Measurements from ENCODE around the gene SLC16A5.
"Not testable (repeated sequence)": the region's sequence is repeated elsewhere in the genome, so short reads cannot be mapped to it uniquely, and the experiment has no call there.

Gene SLC16A5

DNA sequence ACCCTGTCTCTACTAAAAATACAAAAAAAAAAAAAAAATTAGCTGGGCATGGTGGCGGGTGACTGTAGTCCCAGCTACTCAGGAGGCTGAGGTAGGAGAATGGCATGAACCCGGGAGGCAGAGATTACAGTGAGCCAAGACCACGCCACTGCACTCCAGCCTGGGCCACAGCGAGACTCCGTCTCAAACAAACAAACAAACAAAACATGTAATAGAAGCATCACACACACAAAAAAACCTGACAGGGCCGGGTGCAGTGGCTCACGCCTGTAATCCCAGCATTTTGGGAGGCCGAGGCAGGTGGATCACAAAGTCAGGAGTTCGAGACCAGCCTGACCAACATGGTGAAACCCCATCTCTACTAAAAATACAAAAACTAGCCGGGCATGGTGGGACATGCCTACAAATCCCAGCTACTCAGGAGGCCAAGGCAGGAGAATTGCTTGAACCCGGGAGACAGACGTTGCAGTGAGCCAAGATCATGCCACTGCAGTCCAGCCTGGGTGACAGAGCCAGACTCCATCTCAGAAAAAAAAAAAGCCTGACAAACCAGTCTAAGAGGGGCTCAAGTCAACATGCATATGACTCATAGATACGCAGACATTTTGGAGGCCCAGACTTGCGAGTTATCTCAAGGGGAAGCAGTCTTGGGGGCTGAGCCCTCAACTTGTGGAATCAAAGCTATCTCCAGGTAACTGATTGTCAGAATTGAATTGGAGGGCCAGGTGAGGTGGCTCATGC is 46.0 kb downstream of the SLC16A5 start:
- DNase-seq (ENCODE audit: low spot score), result not testable (repeated sequence)

DNA sequence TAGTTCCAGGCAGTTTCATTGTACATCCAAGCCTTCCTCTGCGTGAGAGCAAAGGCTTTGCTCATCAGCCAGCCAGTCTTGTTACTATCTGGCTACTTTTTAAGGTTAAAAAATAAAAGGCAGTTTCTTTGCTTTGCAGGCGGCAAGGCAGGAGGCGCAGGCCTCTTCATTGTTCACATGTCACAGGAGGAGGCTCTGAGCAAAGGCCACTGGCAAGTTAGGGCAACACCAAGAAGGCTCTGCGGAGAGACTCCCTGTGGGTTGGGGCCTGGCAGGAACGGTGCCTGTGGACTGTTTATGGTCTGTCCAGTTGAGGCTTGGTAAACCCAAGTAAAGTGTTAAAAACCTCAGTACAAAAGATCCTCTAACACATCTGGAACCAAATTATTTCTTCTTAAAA is 47.7 kb downstream of the SLC16A5 start:
- no peak for DNase-seq (ENCODE audit: low spot score)

DNA sequence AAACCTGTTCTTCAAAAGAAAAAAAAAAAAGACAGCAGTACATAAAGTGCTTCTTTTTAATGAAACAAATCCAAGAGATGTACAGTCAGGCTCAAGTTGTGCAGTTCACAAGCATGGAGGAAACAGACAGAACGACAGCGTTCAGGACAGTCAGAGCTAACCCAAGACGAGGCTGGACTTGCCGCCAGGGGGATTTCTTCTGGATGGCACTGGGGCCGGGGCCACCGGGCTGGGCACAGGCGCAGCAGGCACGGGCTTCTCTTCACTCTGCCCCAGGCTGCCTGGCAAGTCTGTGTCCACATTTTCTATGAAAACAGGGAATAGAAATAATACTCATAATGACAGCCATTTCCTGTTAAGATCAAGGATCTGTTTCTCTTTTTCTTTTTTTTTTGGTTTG is 48.2 kb downstream of the SLC16A5 start:
- DNase-seq (ENCODE audit: low spot score), result no peak

DNA sequence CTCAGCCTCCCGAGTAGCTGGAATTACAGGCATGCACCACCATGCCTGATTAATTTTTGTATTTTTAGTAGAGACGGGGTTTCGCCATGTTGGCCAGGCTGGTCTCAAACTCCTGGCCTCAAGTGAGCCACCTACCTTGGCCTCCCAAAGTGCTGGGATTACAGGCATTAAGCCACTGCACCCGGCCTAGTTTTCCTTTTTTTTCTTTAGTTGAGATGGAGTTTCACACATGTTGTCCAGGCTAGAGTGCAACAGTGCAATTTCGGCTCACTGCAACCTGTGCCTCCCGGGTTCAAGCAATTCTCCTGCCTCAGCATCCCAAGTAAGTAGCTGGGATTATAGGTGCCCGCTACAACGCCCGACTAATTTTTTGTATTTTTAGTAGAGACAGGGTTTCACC is 50.0 kb downstream of the SLC16A5 start:
- not testable (repeated sequence) for DNase-seq (ENCODE audit: low spot score)

DNA sequence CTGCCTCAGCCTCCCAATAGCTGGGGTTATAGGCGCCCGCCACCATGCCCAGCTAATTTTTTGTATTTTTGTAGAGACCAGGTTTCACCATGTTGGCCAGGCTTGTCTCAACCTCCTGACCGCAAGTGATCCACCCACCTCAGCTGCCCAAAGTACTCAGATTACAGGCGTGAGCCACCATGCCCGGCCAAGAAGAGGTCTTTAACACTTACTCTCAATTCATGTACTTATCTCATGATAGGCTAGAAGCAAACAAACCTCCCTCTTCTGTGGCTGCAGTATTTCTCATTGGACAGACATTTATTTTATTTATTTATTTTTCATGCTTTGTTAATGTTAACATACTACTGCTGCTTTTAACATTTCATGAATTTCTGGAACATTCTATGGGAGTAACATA is 50.8 kb downstream of the SLC16A5 start:
- DNase-seq (ENCODE audit: low spot score), result no peak

DNA sequence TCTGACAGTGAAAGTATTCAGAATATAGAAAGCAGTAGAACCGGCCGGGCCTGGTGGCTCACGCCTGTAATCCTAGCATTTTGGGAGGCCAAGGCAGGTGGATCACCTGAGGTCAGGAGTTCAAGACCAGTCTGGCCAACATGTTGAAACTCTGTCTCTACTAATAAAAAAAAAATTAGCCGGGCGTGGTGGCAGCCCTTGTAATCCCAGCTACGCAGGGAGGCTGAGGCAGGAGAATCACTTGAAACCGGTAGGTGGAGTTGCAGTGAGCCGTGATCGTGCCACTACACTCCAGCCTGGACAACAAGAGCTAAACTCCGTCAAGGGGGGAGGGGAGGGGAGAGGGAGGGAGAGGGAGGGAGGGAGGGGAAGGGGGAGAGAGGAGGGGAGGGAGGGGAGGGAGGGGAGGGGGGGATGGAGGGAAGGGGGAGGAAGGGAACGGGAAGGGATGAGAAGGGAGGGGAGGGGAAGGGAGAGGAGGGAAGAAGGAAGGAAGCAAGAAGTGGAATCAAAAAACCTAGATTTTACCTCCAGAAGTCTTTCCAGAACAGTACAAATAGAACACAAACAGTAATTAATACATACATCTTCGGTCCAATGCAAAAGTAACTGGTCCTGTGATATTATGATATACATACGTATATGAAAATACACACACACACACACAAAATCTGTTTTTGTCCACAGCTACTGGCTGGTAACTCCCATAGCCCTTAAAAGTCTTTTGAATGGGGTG is 54.6 kb downstream of the SLC16A5 start:
- DNase-seq (ENCODE audit: low spot score), result no peak

DNA sequence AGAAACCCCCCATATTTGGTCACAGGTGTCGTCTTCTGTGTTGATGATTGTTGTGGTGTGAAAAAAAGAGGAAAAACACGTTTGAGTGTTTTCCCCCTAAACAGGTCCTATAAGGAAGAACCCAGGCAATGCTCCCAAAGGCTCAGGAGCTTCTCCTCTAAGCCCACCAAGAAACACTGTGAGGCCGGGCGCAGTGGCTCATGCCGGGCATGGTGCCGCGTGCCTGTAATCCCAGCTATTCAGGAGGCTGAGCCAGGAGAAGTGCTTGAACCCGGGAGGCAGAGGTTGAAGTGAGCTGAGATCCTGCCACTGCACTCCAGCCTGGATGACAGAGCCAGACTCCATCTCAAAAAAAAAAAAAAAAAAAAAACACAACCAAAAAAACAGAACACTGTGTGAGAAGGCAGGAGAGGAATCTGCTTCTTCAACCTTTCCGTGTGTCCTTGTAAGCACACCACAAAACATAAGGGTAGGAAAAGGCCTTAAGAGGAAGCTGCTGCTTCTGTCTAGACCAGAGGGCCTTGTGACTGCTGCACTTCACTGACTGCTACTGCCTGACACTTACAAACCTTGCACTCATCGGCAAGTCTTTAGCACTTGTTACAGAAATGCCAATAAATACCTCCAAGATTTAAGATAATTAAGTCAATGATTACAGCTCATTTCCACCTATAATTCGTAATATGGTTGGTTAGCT is 57.2 kb downstream of the SLC16A5 start:
- DNase-seq (ENCODE audit: low spot score), result no peak

DNA sequence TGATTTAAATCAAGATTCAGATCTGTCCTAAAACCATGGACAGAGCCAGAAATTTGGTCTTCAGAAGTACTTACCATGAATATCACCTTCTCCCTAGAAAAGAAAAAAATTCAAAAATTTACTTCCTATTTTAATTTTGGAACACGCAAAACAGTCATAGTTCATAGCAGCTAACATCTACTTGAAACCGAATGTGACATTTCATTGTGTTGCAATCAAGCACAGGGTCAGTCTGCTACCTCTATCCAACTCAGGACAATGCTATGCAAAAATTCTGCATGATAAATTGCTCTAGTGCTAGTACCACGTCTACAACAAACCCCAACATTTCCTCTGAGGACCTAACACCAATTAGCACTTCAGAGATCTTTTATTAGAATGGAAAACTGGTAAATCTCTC is 58.8 kb downstream of the SLC16A5 start:
- no peak for DNase-seq (ENCODE audit: low spot score)

DNA sequence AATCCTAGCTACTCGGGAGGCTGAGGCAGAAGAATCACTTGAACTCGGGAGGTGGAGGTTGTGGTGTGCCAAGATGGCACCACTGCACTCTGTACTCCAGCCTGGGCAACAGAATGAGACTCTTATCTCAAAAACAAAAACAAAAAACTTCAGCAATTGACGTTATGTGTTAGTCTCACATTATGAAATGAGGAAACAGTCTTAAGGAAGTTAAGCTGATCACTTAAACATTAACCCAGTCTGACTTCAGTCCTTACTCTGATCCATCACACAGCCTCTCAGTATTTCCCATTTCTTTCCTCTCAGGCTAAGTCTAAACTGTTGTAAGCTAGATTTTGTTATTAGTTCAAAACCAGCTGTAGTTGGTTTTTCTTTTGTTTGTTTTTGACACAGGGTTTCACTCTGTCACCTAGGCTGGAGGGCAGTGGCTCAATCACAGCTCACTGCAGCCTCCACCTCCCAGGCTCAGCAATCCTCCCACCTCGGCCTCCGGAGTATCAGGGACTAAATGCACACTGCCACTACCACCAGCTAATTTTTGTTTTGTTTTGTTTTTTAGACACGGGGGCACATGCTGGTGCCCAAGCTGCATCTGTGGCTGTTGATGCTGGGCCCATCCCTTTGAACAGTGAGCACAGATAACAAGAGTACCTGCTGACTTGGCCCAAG is 60.3 kb downstream of the SLC16A5 start:
- no peak for DNase-seq (ENCODE audit: low spot score)

DNA sequence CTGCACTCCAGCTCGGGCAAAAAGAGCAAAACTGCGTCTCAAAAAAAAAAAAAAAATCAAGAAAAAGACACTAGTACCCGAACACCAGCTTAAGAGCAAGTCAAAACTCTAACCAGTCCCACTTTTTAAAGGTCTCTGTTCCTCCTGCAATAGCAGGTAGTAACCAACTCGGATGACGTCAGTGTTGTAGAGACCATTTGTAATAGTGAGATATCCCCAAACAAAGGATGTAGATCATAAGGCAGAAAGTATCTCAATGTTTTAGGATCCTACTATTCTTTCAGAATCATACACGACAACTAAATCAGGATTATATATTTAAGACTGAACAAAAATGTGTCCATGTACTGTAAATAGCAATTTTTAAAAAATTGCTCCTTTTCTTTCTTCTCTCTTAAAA is 64.2 kb downstream of the SLC16A5 start:
- no peak for DNase-seq (ENCODE audit: low spot score)

DNA sequence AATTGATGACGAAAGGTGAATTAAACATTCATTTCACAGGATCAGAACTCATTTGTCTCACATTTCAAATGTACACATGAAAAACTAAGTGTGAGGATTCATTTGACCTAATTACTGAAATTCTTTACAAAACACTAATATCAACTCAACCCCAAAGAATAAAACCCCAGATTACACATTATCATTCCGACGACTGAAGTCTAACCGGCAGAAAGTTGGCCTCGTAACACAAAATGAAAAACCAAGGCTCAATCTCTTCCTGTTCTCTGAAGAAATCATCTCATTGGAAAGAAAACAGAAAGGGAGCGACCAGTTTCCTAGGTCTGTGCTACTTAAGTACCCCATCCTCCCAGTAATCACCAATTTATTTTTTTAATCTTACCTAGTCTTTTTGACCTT is 64.8 kb downstream of the SLC16A5 start:
- DNase-seq (ENCODE audit: low spot score), result no peak

DNA sequence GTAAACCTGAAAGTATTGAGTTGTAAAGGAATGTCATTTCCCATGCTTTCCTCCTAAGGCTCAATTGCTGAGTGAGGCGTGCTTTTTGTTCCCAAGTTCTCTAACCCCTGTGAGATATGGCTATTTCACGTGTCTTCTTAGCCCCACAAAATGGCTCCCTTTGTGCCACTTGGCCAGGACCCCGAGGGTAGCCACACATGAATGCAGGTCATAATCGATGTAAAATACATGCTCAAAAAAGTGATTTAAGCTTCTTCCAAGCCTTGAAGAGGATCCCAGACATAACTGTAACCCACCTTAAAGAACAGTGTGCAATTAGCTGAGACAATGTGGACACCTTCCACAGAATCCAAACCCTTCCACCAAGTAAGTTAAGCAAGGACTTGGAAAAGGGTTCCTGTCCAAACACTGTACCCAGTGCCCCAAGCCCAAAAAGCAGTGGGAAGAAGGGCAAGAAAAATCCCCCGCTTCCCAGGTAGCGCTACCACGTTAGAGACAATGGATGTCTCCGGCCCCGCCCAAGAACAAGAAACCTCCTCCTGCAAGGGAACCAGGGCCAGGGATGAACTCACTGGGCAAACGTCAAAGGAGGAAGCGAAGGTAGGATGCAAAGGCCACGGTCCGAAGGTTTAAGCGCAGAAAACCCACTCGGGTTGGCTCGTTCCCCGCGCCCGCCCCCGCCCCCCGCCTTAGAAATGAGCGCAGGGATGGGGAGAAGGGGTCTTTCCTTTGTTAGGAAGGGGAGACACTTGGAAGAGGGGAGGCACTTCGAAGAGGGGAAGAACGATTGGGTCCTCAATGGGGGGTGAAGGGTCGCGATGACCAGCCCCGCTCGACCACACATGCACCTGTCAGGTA is 65.4 kb downstream of the SLC16A5 start:
- peak; percentile 41 for DNase-seq (ENCODE audit: low spot score)

DNA sequence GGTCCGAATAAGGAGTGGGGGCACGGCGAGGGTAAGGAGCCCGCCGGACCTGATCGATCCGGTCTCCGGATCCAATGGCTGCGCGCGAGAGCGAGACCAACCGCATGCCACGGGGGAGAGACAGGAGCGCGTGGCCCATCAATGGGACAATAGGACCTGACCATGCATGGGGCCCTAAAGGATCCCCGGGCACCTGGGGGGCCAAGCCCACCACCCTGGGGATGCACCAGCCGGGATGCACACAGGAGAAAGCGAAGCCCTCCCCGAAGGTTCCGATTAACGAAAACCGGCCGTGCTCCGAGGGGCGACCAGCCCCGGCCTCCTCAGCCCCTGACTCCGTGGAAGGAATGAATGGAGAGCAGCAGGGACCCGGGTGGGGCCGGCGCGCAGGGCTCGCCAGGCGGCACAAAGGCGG is 66.0 kb downstream of the SLC16A5 start:
- no peak for DNase-seq (ENCODE audit: low spot score)

DNA sequence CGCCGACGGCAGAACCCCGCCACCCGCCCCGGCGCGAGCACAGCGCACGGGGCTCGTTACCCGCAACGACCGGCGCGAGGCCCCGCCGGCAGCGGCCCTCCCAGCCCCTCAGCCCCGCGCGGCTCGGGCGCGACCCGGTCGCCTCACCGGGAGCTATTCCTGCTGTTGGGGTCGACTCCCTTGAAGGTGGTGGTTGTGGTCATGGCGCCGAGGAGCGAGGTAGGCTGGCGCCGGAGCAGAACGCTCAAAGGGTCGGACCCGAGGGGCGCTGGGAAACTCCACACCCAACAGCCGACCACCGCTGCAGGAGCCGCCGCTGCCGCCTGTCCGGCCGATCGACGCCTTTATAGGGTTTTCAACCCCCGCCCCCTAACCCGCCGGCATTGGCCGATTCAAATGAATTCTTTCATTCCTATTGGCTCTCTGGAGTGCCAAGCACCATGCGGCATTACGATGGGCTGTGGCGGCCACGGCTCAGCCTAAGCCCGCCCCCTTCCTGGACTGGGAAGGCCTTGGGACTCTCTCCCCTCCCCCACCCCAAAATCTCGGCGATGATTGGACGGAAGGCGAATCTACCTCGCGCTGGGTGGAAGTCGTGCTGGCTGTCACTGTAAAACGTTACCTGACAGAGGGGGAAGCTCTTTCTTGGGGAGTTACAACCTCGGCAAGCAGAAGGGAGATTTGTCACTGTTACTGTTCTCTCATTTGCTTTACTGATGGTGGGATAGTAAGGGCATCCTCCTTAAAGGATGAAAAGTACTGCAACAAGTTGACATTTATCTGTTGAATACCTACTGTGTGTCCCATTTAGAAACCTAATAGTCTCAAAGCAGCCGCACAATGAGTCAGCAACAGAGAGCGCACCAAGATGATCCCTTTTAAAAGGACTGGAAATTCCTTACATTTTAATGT is 66.7 kb downstream of the SLC16A5 start, which contains the start of gene JPT1:
Gene JPT1, minus strand, starts transcription at position 318 of the 912 bp plus-strand sequence. Its CDS starts 115 bp downstream, at position 203.
- peak; percentile 98 for DNase-seq (ENCODE audit: low spot score)

DNA sequence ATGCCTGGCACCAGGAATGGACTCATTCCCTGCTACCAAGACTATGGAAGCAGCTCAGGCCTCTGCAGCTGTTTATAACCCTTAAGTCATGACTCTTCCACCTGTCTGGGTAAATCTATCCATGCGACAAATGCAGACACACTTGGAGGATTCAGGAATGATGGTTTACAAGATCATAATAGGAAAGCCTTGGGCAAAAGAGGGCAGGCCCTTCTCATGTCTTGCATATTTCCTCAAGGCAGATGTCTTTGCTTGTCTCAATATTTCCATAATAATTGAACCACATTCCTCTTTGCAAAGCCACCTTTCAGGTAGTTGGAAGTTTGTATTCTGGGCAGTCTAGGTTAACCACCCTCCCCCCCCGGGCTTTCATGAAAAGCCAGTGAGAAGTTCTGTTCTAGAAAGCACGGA is 67.4 kb downstream of the SLC16A5 start:
- DNase-seq (ENCODE audit: low spot score), result no peak
